ENCODE data around the gene TAS1R2. TPM values are rescaled to one million over a fixed set of nuclear protein-coding genes. Genes with fewer than 3 reads are reported as not detected.

Gene TAS1R2
- total and polyA plus RNA-seq, 3 donors from 2014 or later = 0.19 TPM; not detected in 2

- H3K27ac ChIP-seq = no peak overlapping the region
- 83 to 91% methylated on average over 2 to 3 of the region's 3 CpGs for WGBS, 2 donors
- H3K4me1 ChIP-seq = no peaks in the 10 kb centered on the region
- intact Hi-C loops (cut with DNase I; ENCODE audit: low total_unique reads) = loop anchor here (5.0 kb wide), 1 partner anchor 278 kb away; no protein-coding TSS in a partner anchor
- no peaks in the 10 kb centered on the region for H3K36me3 ChIP-seq (ENCODE audit: low read depth, missing control alignments)
- no peak for DNase-seq
- H3K9me3 ChIP-seq = no peaks in the 10 kb centered on the region
- H3K27me3 ChIP-seq = no peaks in the 10 kb centered on the region
- TF ChIP-seq CTCF (IDR thresholded peaks at IDR 0.05) = no peak
- no peak for TF ChIP-seq POLR2A (IDR thresholded peaks at IDR 0.05)
- H3K4me3 ChIP-seq = no peak overlapping the region
These were observed 16.3 kb upstream of the TAS1R2 start for GRCh38 chr1:18875796-18876128.

- no peaks in the 10 kb centered on the region for H3K4me1 ChIP-seq
- intact Hi-C loops (cut with DNase I; ENCODE audit: low total_unique reads) = loop anchor here (5.0 kb wide), 1 partner anchor 278 kb away; no protein-coding TSS in a partner anchor
- no peaks in the 10 kb centered on the region for H3K9me3 ChIP-seq
- no peaks in the 10 kb centered on the region for H3K36me3 ChIP-seq (ENCODE audit: low read depth, missing control alignments)
- H3K27ac ChIP-seq = no peak overlapping the region
- TF ChIP-seq CTCF (IDR thresholded peaks at IDR 0.05) (peak; percentile 58 to 75 (median 74)), POLR2A (IDR thresholded peaks at IDR 0.05) (no peak)
- peak; percentile 94 for DNase-seq
- H3K4me3 ChIP-seq = no peak overlapping the region
- H3K27me3 ChIP-seq = no peaks in the 10 kb centered on the region
- WGBS, 2 donors = 43 to 61% methylated on average over 10 to 20 of the region's 20 CpGs
These were observed 15.8 kb upstream of the TAS1R2 start for GRCh38 chr1:18875107-18875795.

- no peak for TF ChIP-seq CTCF (IDR thresholded peaks at IDR 0.05)
- TF ChIP-seq POLR2A (IDR thresholded peaks at IDR 0.05) = no peak
- no peaks in the 10 kb centered on the region for H3K36me3 ChIP-seq (ENCODE audit: low read depth, missing control alignments)
- H3K27ac ChIP-seq = no peak overlapping the region
- intact Hi-C loops (cut with DNase I; ENCODE audit: low total_unique reads) = no loop called here
- DNase-seq = no peak
- 64 to 70% methylated on average over 7 to 8 of the region's 8 CpGs for WGBS, 2 donors
- no peaks in the 10 kb centered on the region for H3K9me3 ChIP-seq
- no peaks in the 10 kb centered on the region for H3K4me1 ChIP-seq
- H3K4me3 ChIP-seq = no peak overlapping the region
- H3K27me3 ChIP-seq = no peaks in the 10 kb centered on the region
These were observed 15.1 kb upstream of the TAS1R2 start for GRCh38 chr1:18874600-18874999.

- H3K27me3 ChIP-seq = no peaks in the 10 kb centered on the region
- H3K4me1 ChIP-seq = no peaks in the 10 kb centered on the region
- no peak overlapping the region for H3K27ac ChIP-seq
- DNase-seq = no peak
- no peaks in the 10 kb centered on the region for H3K36me3 ChIP-seq (ENCODE audit: low read depth, missing control alignments)
- WGBS, 2 donors = 92 to 100% methylated on average over 1 to 6 of the region's 6 CpGs
- no peak overlapping the region for H3K4me3 ChIP-seq
- intact Hi-C loops (cut with DNase I; ENCODE audit: low total_unique reads) = no loop called here
- no peaks in the 10 kb centered on the region for H3K9me3 ChIP-seq
- TF ChIP-seq POLR2A (IDR thresholded peaks at IDR 0.05) (no peak), CTCF (IDR thresholded peaks at IDR 0.05) (no peak)
These were observed 14.6 kb upstream of the TAS1R2 start for GRCh38 chr1:18874036-18874435.

GRCh38 chr1:18872071-18872611, 12.7 kb upstream of the TAS1R2 start:
- H3K9me3 ChIP-seq = no peaks in the 10 kb centered on the region
- TF ChIP-seq CTCF (IDR thresholded peaks at IDR 0.05) = no peak
- no peak for TF ChIP-seq POLR2A (IDR thresholded peaks at IDR 0.05)
- no peak overlapping the region for H3K27ac ChIP-seq
- no peaks in the 10 kb centered on the region for H3K27me3 ChIP-seq
- no peaks in the 10 kb centered on the region for H3K36me3 ChIP-seq (ENCODE audit: low read depth, missing control alignments)
- no peaks in the 10 kb centered on the region for H3K4me1 ChIP-seq
- DNase-seq = no peak
- no peak overlapping the region for H3K4me3 ChIP-seq
- intact Hi-C loops (cut with DNase I; ENCODE audit: low total_unique reads) = no loop called here
- WGBS, 2 donors = 77% methylated on average over 8 of the region's 8 CpGs; no CpG with 5 or more reads in 1 of the 2 donors
